Measurements from ENCODE around the gene CPT1B.

DNA sequence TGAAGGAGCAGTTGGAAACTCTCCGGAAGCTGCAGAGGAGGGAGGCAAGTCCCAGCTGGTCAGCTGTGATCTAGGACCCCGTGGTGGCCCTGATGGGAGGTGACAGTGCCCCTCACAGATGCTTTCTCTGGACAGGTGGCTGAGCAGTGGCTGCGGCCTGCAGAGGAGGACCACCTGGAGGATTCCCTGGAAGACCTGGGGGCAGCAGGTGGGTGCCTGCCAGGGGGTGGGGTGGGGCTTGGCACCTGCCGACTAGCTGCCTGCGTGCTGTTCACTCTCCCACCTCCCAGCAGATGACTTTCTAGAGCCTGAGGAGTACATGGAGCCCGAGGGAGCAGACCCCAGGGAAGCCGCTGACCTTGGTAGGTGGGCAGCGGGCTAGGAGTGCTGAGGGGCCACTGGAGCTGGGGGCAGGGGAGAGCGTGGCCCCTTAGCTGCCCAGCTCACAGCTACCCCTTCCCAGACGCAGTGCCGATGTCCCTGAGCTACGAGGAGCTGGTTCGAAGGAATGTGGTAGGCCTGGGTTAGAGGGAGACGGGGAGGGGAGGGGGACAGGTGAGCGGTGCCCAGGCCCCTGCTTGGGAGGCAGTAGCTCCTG is 55.9 kb downstream of the CPT1B start:
- TF ChIP-seq, protein P1, sequence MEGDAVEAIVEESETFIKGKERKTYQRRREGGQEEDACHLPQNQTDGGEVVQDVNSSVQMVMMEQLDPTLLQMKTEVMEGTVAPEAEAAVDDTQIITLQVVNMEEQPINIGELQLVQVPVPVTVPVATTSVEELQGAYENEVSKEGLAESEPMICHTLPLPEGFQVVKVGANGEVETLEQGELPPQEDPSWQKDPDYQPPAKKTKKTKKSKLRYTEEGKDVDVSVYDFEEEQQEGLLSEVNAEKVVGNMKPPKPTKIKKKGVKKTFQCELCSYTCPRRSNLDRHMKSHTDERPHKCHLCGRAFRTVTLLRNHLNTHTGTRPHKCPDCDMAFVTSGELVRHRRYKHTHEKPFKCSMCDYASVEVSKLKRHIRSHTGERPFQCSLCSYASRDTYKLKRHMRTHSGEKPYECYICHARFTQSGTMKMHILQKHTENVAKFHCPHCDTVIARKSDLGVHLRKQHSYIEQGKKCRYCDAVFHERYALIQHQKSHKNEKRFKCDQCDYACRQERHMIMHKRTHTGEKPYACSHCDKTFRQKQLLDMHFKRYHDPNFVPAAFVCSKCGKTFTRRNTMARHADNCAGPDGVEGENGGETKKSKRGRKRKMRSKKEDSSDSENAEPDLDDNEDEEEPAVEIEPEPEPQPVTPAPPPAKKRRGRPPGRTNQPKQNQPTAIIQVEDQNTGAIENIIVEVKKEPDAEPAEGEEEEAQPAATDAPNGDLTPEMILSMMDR (IDR thresholded peaks at IDR 0.05): no peak
- TF ChIP-seq POLR2AphosphoS5 (IDR thresholded peaks at IDR 0.05) (no peak), POLR2A (IDR thresholded peaks at IDR 0.05) (no peak)

All from sigmoid colon (tissue), 4 donors.